Right lobe of liver (tissue), 6 donors: ENCODE measurements around the gene PRKACG. TPM values are rescaled to one million over a fixed set of nuclear protein-coding genes. Genes with fewer than 3 reads are reported as not detected.

Experiments
- ATAC-seq, 4 donors: fragments of 200-7000 bp; cut with Tn5 transposase; one replicate each; pipeline ENCODE4 v1.9.1; 2020; ENCODE audit warnings: mild to moderate bottlenecking in 4 of 4, moderate library complexity in 4 of 4
- DNase-seq, 3 donors: peaks; one replicate each; pipeline ENCODE4 v3.0.0-alpha.2; 2020
- H3K27ac ChIP-seq, 3 donors: fragments of 200-600 bp; one replicate each; pipeline ENCODE4 v1.8.0; 2022
- H3K27me3 ChIP-seq, 2 donors: fragments of 200-600 bp; one replicate each; pipeline ENCODE4 v1.8.0; 2022
- H3K36me3 ChIP-seq, 4 donors: fragments of 200-600 bp; sonication (generic) in 1 of 4; one replicate each; pipeline versions ENCODE4 v1.5.1 to v1.8.0; 2017 to 2022; ENCODE audit warnings: control low read depth in 1 of 4
- H3K4me1 ChIP-seq, 4 donors: fragments of 200-600 bp; sonication (generic) in 1 of 4; one replicate each; pipeline versions ENCODE4 v1.5.1 to v1.8.0; 2017 to 2022; ENCODE audit warnings: control low read depth in 1 of 4
- H3K4me3 ChIP-seq, 3 donors: fragments of 200-600 bp; one replicate each; pipeline ENCODE4 v1.8.0; 2022
- H3K9me3 ChIP-seq, 4 donors: fragments of 200-600 bp; sonication (generic) in 1 of 4; one replicate each; pipeline versions ENCODE4 v1.5.1 to v1.8.0; 2017 to 2022; ENCODE audit warnings: control low read depth in 1 of 4
- POLR2A ChIP-seq: fragments of 450-650 bp; IDR thresholded peaks from one replicate; pipeline ENCODE4 v1.6.1; 2017; ENCODE audit warnings: antibody characterized with exemption, mild to moderate bottlenecking
- WGBS: methylation state at CpG from one replicate; pipeline ENCODE4 v1.1.6; 2018; ENCODE audit warnings: low coverage, low lambda C conversion rate; ENCODE audit not compliant: insufficient coverage; ENCODE audit errors: missing lambda C conversion rate; 5-methylcytosine and 5-hydroxymethylcytosine counted together
- intact Hi-C, 2 donors: fragments of 100-400 bp; cut with DNase I; formaldehyde crosslinking; loops; one replicate each; pipeline versions ENCODE4 v1.11.2 to v1.14.1; 2022
- total RNA-seq, 6 experiments: library from RNA; depleted of rRNA in 2 of 6; stranded (reverse); fragments of >200 nt in 2 of 6; fragmentation: NEBNext Ultra II Directional in 3 of 6; extraction: Animal tissue kit (Norgen Biotek cat#: 25700) in 3 of 6; gene quantifications; one replicate each; pipeline versions ENCODE4 v1.1.0 to v1.2.4, GENCODE V29; 2016 to 2023
- TF ChIP-seq, protein P1 (sequence below), 4 donors: fragments of 200-600 bp in 3 of 4; fragments of 450-650 bp in 1 of 4; IDR thresholded peaks; one replicate each; pipeline versions ENCODE4 v1.5.1 to v1.8.0; 2016 to 2022; ENCODE audit warnings: antibody characterized with exemption in 4 of 4, mild to moderate bottlenecking in 2 of 4
- donor health status: DM: no; HTN: yes; CAD: no.
- donor health status: DM: no; HTN: no; CAD: no.
- donor health status: DM: no; HTN: no; CAD: no.
- donor health status: DM: no; HTN: yes; CAD: no.
- donor health status: DM: no; HTN: yes; CAD: no.

The PRKACG gene
- total RNA-seq, 6 experiments from 2014 or later = not detected

DNA sequence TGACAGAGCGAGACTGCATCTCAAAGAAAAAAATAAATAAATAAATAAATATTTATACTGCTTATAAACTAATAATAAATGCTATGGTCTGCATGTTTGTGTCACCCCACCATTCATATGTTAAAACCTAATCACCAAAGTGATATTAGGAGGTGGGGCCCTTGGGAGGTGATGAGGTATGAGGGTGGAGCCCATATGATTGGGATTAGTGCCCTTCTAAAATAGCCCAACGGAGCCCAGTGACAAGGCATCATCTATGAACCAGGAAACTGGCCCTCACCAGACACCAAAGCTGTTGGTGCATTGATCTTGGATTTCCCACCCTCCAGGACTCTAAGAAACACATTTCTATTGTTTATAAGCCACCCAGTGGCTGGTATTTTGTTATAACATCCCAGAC is 26.7 kb upstream of the PRKACG start:
- no peak overlapping the region for H3K27ac ChIP-seq
- no peaks in the 10 kb centered on the region for H3K27me3 ChIP-seq
- H3K9me3 ChIP-seq = no peaks in the 10 kb centered on the region
- no peak for TF ChIP-seq POLR2A
- WGBS = 92% methylated on average over 2 of the region's 2 CpGs
- ATAC-seq = no peak
- intact Hi-C loops = no loop called here
- no peak for DNase-seq
- peaks cover 0 to 8% (median 0%) of the 10 kb centered on the region in 4 donors for H3K4me1 ChIP-seq
- no peaks in the 10 kb centered on the region for H3K36me3 ChIP-seq
- no peak overlapping the region for H3K4me3 ChIP-seq

DNA sequence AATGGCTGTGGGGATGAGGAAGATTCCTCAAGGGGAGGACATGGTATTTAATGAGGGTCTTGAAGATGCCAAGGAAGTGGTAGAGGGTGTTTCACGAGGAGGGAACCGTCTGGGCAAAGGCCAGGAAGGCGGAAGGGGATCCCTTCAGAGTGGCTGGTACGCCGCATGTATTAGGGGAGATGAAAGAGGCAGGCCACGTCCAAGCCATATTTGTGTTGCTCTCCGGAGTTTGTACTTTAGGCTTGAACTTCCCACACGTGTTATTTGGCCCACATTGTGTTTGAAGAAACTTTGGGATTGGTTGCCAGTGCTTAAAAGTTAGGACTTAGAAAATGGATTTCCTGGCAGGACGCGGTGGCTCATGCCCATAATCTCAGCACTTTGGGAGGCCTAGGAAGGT is 22.9 kb upstream of the PRKACG start:
- Histone ChIP-seq H3K36me3 (no peaks in the 10 kb centered on the region), H3K4me3 (peak overlapping the region; percentile 79 to 89 (median 79)), H3K9me3 (no peaks in the 10 kb centered on the region), H3K27ac (peak overlapping the region; percentile 77 to 89 (median 81)), H3K4me1 (peaks cover 0 to 9% (median 2%) of the 10 kb centered on the region in 4 donors), H3K27me3 (no peaks in the 10 kb centered on the region)
- intact Hi-C loops = no loop called here
- DNase-seq (peak in 1 of 3 donors; percentile 70), ATAC-seq (peak; percentile 39 to 80 (median 62))
- TF ChIP-seq, protein P1, sequence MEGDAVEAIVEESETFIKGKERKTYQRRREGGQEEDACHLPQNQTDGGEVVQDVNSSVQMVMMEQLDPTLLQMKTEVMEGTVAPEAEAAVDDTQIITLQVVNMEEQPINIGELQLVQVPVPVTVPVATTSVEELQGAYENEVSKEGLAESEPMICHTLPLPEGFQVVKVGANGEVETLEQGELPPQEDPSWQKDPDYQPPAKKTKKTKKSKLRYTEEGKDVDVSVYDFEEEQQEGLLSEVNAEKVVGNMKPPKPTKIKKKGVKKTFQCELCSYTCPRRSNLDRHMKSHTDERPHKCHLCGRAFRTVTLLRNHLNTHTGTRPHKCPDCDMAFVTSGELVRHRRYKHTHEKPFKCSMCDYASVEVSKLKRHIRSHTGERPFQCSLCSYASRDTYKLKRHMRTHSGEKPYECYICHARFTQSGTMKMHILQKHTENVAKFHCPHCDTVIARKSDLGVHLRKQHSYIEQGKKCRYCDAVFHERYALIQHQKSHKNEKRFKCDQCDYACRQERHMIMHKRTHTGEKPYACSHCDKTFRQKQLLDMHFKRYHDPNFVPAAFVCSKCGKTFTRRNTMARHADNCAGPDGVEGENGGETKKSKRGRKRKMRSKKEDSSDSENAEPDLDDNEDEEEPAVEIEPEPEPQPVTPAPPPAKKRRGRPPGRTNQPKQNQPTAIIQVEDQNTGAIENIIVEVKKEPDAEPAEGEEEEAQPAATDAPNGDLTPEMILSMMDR (IDR thresholded peaks at IDR 0.05) = no peak
- TF ChIP-seq POLR2A = peak; percentile 53
- 24% methylated on average over 9 of the region's 10 CpGs for WGBS

DNA sequence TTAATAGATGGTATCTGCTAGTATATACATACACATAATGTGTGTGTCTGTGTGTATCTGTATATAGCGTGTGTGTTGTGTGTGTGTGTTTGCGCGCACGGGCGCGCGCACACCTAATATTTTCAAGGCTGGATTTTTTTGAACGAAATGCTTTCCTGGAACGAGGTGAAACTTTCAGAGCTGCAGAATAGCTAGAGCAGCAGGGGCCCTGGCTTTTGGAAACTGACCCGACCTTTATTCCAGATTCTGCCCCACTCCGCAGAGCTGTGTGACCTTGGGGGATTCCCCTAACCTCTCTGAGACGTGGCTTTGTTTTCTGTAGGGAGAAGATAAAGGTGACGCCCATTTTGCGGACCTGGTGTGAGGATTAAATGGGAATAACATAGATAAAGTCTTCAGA is 22.4 kb upstream of the PRKACG start:
- Histone ChIP-seq H3K36me3 (no peaks in the 10 kb centered on the region), H3K27ac (peak overlapping the region; percentile 77 to 89 (median 81)), H3K4me1 (peaks cover 0 to 9% (median 2%) of the 10 kb centered on the region in 4 donors), H3K4me3 (peak overlapping the region; percentile 79 to 89 (median 79)), H3K27me3 (no peaks in the 10 kb centered on the region), H3K9me3 (no peaks in the 10 kb centered on the region)
- WGBS = 0% methylated on average over 14 of the region's 14 CpGs
- ATAC-seq (peak; percentile 62 to 80 (median 63)), DNase-seq (peak in 2 of 3 donors; percentile 31 to 65)
- TF ChIP-seq, protein P1 (IDR thresholded peaks at IDR 0.05) = no peak
- TF ChIP-seq POLR2A = no peak
- intact Hi-C loops = no loop called here

GRCh38 chr9:69035438-69036308 is 21.8 kb upstream of the PRKACG start, which contains the start of gene FXN:
Gene FXN, plus strand, starts transcription at chr9:69035752. Its CDS starts 31 bp downstream, at chr9:69035783.
- Histone ChIP-seq H3K9me3 (no peaks in the 10 kb centered on the region), H3K4me3 (peak within 1 kb of the TSS; percentile 79 to 89 (median 79)), H3K27ac (peak within 1 kb of the TSS; percentile 77 to 89 (median 81)), H3K4me1 (peaks cover 0 to 9% (median 2%) of the 10 kb centered on the region in 4 donors), H3K27me3 (no peaks in the 10 kb centered on the region), H3K36me3 (no peaks in the 10 kb centered on the region)
- 1% methylated on average over 37 of the region's 75 CpGs for WGBS
- intact Hi-C loops = no loop called here
- DNase-seq (peak; percentile 87 to 90 (median 88)), ATAC-seq (peak; percentile 85 to 95 (median 93))
- TF ChIP-seq, protein P1 (IDR thresholded peaks at IDR 0.05) = peak in 3 of 4 donors; percentile 97 to 100 (median 99)
- peak; percentile 77 for TF ChIP-seq POLR2A

GRCh38 chr9:69034071-69034470 is 20.2 kb upstream of the PRKACG start:
- Histone ChIP-seq H3K27me3 (no peaks in the 10 kb centered on the region), H3K27ac (no peak overlapping the region), H3K36me3 (no peaks in the 10 kb centered on the region), H3K4me1 (peaks cover 0 to 9% (median 2%) of the 10 kb centered on the region in 4 donors), H3K9me3 (no peaks in the 10 kb centered on the region), H3K4me3 (no peak overlapping the region)
- WGBS = 43% methylated on average over 2 of the region's 2 CpGs
- DNase-seq (no peak), ATAC-seq (no peak)
- TF ChIP-seq, protein P1 (IDR thresholded peaks at IDR 0.05) = no peak
- no peak for TF ChIP-seq POLR2A
- intact Hi-C loops = no loop called here
